ENCODE measurements around the gene AZIN2. TPM values are rescaled to one million over a fixed set of nuclear protein-coding genes. Genes with fewer than 3 reads are reported as not detected.

The AZIN2 gene
- total and polyA plus RNA-seq, 9 of the 15 experiments (the other 6 are each of a cell fraction or from before 2014, with no cell fraction given) = 0.06 to 0.91 (median 0.42) TPM; not detected in 2

DNA sequence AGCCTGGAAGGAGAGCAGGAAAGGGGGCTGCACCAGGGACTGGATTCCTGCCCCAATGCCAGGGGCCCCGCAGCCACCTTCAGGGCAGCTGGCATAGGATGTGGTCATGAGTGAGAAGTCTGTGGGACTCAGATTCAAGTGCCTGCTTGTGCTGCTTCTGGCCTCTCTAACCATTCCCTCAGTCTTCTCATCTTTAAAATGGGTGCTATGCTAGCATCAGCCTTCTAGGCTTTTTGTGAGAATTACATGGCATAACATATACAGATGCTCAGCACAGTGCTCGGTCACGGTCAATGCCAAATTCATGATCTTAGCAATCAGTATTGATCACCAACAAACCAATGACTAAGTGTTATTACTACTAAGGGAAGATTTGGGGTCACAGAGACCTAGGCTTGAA is 77.4 kb downstream of the AZIN2 start (continued):
- TF ChIP-seq, protein P1, sequence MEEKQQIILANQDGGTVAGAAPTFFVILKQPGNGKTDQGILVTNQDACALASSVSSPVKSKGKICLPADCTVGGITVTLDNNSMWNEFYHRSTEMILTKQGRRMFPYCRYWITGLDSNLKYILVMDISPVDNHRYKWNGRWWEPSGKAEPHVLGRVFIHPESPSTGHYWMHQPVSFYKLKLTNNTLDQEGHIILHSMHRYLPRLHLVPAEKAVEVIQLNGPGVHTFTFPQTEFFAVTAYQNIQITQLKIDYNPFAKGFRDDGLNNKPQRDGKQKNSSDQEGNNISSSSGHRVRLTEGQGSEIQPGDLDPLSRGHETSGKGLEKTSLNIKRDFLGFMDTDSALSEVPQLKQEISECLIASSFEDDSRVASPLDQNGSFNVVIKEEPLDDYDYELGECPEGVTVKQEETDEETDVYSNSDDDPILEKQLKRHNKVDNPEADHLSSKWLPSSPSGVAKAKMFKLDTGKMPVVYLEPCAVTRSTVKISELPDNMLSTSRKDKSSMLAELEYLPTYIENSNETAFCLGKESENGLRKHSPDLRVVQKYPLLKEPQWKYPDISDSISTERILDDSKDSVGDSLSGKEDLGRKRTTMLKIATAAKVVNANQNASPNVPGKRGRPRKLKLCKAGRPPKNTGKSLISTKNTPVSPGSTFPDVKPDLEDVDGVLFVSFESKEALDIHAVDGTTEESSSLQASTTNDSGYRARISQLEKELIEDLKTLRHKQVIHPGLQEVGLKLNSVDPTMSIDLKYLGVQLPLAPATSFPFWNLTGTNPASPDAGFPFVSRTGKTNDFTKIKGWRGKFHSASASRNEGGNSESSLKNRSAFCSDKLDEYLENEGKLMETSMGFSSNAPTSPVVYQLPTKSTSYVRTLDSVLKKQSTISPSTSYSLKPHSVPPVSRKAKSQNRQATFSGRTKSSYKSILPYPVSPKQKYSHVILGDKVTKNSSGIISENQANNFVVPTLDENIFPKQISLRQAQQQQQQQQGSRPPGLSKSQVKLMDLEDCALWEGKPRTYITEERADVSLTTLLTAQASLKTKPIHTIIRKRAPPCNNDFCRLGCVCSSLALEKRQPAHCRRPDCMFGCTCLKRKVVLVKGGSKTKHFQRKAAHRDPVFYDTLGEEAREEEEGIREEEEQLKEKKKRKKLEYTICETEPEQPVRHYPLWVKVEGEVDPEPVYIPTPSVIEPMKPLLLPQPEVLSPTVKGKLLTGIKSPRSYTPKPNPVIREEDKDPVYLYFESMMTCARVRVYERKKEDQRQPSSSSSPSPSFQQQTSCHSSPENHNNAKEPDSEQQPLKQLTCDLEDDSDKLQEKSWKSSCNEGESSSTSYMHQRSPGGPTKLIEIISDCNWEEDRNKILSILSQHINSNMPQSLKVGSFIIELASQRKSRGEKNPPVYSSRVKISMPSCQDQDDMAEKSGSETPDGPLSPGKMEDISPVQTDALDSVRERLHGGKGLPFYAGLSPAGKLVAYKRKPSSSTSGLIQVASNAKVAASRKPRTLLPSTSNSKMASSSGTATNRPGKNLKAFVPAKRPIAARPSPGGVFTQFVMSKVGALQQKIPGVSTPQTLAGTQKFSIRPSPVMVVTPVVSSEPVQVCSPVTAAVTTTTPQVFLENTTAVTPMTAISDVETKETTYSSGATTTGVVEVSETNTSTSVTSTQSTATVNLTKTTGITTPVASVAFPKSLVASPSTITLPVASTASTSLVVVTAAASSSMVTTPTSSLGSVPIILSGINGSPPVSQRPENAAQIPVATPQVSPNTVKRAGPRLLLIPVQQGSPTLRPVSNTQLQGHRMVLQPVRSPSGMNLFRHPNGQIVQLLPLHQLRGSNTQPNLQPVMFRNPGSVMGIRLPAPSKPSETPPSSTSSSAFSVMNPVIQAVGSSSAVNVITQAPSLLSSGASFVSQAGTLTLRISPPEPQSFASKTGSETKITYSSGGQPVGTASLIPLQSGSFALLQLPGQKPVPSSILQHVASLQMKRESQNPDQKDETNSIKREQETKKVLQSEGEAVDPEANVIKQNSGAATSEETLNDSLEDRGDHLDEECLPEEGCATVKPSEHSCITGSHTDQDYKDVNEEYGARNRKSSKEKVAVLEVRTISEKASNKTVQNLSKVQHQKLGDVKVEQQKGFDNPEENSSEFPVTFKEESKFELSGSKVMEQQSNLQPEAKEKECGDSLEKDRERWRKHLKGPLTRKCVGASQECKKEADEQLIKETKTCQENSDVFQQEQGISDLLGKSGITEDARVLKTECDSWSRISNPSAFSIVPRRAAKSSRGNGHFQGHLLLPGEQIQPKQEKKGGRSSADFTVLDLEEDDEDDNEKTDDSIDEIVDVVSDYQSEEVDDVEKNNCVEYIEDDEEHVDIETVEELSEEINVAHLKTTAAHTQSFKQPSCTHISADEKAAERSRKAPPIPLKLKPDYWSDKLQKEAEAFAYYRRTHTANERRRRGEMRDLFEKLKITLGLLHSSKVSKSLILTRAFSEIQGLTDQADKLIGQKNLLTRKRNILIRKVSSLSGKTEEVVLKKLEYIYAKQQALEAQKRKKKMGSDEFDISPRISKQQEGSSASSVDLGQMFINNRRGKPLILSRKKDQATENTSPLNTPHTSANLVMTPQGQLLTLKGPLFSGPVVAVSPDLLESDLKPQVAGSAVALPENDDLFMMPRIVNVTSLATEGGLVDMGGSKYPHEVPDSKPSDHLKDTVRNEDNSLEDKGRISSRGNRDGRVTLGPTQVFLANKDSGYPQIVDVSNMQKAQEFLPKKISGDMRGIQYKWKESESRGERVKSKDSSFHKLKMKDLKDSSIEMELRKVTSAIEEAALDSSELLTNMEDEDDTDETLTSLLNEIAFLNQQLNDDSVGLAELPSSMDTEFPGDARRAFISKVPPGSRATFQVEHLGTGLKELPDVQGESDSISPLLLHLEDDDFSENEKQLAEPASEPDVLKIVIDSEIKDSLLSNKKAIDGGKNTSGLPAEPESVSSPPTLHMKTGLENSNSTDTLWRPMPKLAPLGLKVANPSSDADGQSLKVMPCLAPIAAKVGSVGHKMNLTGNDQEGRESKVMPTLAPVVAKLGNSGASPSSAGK (IDR thresholded peaks at IDR 0.05) = no peak
- TF ChIP-seq HDAC2 (IDR thresholded peaks at IDR 0.05) (no peak), PRDM10 (IDR thresholded peaks at IDR 0.05; ENCODE audit: partially characterized antibody) (no peak), RBM25 (IDR thresholded peaks at IDR 0.05; ENCODE audit: low read depth, low read length, severe bottlenecking) (peak; percentile 77), MAFG (tag; conservative IDR thresholded peaks at IDR 0.05) (no peak), DMBX1 (CRISPR knock-in tag; IDR thresholded peaks at IDR 0.05; ENCODE audit: borderline replicate concordance) (no peak), ZNF347 (CRISPR knock-in tag; IDR thresholded peaks at IDR 0.05; ENCODE audit: low read depth) (no peak)
- TF ChIP-seq, protein P2, sequence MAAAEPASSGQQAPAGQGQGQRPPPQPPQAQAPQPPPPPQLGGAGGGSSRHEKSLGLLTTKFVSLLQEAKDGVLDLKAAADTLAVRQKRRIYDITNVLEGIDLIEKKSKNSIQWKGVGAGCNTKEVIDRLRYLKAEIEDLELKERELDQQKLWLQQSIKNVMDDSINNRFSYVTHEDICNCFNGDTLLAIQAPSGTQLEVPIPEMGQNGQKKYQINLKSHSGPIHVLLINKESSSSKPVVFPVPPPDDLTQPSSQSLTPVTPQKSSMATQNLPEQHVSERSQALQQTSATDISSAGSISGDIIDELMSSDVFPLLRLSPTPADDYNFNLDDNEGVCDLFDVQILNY (CRISPR knock-in tag; IDR thresholded peaks at IDR 0.05) = no peak

Data from K562 (cell line).